T-helper 1 cell treated with Interleukin-12 subunit alpha and Interleukin-12 subunit beta and Interleukin-4 antibody, amounts not matched to agents 30 μg/mL and 1 μg/mL, for 36 hours (primary cell): ENCODE data around the gene HSPA1B.

Source experiments
- H3K27ac Mint-ChIP-seq: one replicate; pipeline ENCODE4 v1.8.0; 2021; ENCODE audit warnings: mild to moderate bottlenecking, mixed read lengths
- H3K27me3 Mint-ChIP-seq: one replicate; pipeline ENCODE4 v1.8.0; 2021; ENCODE audit warnings: low read depth, mixed read lengths
- H3K36me3 Mint-ChIP-seq: one replicate; pipeline ENCODE4 v1.8.0; 2021; ENCODE audit warnings: low read depth, mixed read lengths
- H3K4me1 Mint-ChIP-seq: one replicate; pipeline ENCODE4 v1.8.0; 2021; ENCODE audit warnings: low read depth, mixed read lengths
- H3K4me3 Mint-ChIP-seq: one replicate; pipeline ENCODE4 v1.8.0; 2021; ENCODE audit warnings: mild to moderate bottlenecking, moderate library complexity, mixed read lengths
- H3K9me3 Mint-ChIP-seq: one replicate; pipeline ENCODE4 v1.8.0; 2021; ENCODE audit warnings: mixed read lengths

The HSPA1B gene

DNA sequence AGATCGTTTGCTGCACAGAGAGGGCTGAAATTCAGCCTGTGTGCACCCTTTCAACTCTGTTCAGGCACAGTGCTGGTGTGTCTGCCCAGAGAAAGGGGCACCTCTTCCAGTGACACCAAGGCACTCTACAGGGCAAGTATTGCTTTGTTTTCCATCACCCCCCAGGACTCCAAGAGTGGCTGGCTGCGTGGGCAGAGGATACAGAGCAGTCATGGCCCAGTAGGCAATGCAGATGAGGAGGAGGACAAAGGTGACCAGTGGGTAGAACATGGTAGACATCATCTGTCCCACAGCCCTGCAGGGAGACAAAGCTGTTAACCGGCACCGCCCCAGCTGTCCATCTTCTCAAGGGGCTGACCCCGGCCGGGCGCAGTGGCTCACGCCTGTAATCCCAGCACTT, 41.8 kb downstream of the HSPA1B start:
- Mint-ChIP-seq H3K4me3 (no peak overlapping the region), H3K4me1 (peaks cover 2% of the 10 kb centered on the region), H3K9me3 (no peaks in the 10 kb centered on the region), H3K27me3 (peaks cover 3% of the 10 kb centered on the region), H3K36me3 (no peaks in the 10 kb centered on the region), H3K27ac (no peak overlapping the region)

DNA sequence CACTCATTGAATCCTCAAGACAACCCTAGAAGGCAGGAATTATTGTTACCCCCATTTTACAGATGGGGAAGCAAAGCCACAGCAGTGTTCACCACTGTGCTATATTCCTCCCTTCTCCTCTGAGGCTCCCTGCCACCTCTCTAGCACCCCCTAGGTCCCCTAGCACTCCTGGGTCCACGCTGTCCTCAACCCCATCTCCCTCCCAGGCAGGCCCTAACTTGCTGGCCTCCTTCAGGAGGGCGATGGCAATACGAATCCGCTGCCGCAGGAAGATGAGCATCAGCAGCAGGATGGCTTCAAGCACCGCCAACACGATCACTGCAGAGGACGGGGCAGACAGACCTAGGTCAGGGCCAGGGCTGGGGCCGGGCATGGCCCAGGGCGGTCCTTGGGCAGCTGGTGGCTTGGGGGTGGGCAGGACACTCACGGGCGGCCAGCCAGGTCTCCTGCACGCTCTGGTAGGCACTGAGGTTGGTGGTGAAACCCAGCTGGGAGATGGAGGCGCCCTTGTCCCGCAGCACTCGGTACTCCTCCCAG, 42.9 kb downstream of the HSPA1B start:
- Mint-ChIP-seq H3K36me3 (no peaks in the 10 kb centered on the region), H3K4me1 (no peaks in the 10 kb centered on the region), H3K27ac (no peak overlapping the region), H3K9me3 (no peaks in the 10 kb centered on the region), H3K4me3 (no peak overlapping the region), H3K27me3 (peaks cover 3% of the 10 kb centered on the region)

GRCh38 chr6:31871046-31871659, 43.6 kb downstream of the HSPA1B start:
- H3K27me3 Mint-ChIP-seq, result peaks cover 3% of the 10 kb centered on the region
- no peaks in the 10 kb centered on the region for H3K9me3 Mint-ChIP-seq
- no peak overlapping the region for H3K4me3 Mint-ChIP-seq
- no peaks in the 10 kb centered on the region for H3K36me3 Mint-ChIP-seq
- peaks cover 2% of the 10 kb centered on the region for H3K4me1 Mint-ChIP-seq
- no peak overlapping the region for H3K27ac Mint-ChIP-seq

GRCh38 chr6:31874084-31874670, 46.6 kb downstream of the HSPA1B start:
- no peak overlapping the region for H3K27ac Mint-ChIP-seq
- no peaks in the 10 kb centered on the region for H3K9me3 Mint-ChIP-seq
- H3K27me3 Mint-ChIP-seq, result peaks cover 3% of the 10 kb centered on the region
- H3K4me1 Mint-ChIP-seq, result peaks cover 2% of the 10 kb centered on the region
- H3K4me3 Mint-ChIP-seq, result no peak overlapping the region
- no peaks in the 10 kb centered on the region for H3K36me3 Mint-ChIP-seq

DNA sequence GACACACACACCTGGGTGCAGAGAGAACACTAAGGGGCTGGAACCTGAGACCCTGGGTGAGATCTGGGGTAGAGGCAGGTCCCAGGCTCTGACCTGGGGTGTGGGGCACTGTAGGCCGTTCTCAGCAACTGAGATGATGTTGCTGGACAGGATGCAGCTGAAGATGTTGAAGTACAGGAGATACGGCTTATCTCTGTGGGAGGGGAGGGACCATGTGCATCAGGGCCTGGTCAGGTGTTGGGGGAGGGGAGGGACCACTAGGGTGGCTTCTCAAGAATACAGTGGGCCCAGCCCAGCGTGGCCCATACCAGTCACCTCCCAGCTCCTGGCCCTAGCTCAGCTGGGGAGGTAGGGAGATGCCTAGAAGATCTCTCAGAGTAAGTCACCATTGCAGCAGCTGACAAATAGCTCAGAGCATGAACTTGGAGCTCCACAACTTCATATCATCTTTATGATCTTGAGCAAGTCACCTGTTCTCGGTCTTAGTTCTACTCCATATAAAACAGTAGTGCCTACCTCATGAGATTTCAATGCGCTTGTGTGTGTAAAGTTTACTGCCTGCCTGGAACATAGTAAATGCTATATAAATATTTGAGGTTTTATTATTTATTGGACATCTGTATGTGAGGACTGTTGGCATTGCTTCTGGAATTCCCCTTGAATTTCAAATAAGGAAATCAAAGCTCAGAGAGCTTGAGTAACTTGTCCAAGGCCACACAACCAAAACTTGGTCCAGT, 47.5 kb downstream of the HSPA1B start:
- peaks cover 3% of the 10 kb centered on the region for H3K27me3 Mint-ChIP-seq

DNA sequence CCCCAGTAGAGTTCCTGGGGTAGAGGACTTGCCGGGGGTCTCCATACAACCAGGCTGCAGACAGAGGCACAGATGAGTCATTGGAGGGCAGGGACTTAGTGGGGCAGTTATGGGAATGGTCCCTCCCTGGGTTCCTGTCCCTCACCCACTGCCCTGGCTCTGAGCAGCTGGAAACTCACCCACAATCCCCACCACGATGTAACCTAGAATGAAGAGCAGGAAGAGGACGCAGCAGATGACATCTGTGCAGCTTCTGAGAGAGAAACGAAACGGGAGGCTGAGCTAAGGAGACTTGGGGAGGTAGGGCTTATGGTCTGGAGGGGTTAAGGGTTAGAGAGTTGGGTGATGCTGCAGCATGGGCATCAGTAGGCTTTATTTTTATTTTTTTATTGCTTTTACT, 48.3 kb downstream of the HSPA1B start:
- peaks cover 2% of the 10 kb centered on the region for H3K4me1 Mint-ChIP-seq
- H3K27ac Mint-ChIP-seq, result no peak overlapping the region

More for the DNA sequence above, 47.5 kb downstream of the HSPA1B start:
- Mint-ChIP-seq H3K36me3 (peaks cover 4% of the 10 kb centered on the region), H3K4me3 (no peak overlapping the region), H3K4me1 (peaks cover 2% of the 10 kb centered on the region), H3K27ac (no peak overlapping the region), H3K9me3 (no peaks in the 10 kb centered on the region)

DNA sequence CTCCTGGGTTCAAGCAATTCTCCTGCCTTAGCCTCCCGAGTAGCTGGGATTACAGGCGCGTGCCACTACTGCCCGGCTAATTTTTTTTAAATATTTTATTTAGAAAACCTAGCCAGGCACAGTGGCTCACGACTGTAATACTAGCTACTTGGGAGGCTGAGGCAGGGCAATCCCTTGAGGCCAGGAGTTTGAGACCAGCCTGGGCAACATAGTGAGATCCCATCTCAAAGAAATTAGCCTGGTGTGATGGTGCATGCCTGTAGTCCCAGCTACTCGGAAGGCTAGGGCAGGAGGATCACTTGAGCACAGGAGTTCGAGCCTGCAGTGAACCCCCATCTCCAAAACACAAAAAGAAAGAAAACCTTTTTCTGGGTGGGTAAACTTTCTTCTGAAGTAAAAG, 48.8 kb downstream of the HSPA1B start:
- peaks cover 13% of the 10 kb centered on the region for H3K36me3 Mint-ChIP-seq
- no peaks in the 10 kb centered on the region for H3K9me3 Mint-ChIP-seq
- no peak overlapping the region for H3K4me3 Mint-ChIP-seq
- no peak overlapping the region for H3K27ac Mint-ChIP-seq
- H3K27me3 Mint-ChIP-seq, result no peaks in the 10 kb centered on the region
- H3K4me1 Mint-ChIP-seq, result peaks cover 2% of the 10 kb centered on the region

More for the DNA sequence above, 48.3 kb downstream of the HSPA1B start:
- Mint-ChIP-seq H3K27me3 (no peaks in the 10 kb centered on the region), H3K36me3 (peaks cover 8% of the 10 kb centered on the region), H3K4me3 (no peak overlapping the region), H3K9me3 (no peaks in the 10 kb centered on the region)

GRCh38 chr6:31877125-31877650, 49.6 kb downstream of the HSPA1B start:
- Mint-ChIP-seq H3K36me3 (peaks cover 18% of the 10 kb centered on the region), H3K27ac (no peak overlapping the region), H3K9me3 (no peaks in the 10 kb centered on the region), H3K4me1 (peaks cover 2% of the 10 kb centered on the region), H3K27me3 (no peaks in the 10 kb centered on the region), H3K4me3 (no peak overlapping the region)

GRCh38 chr6:31877651-31878161, 50.2 kb downstream of the HSPA1B start:
- H3K9me3 Mint-ChIP-seq, result no peaks in the 10 kb centered on the region
- no peak overlapping the region for H3K4me3 Mint-ChIP-seq
- H3K4me1 Mint-ChIP-seq, result peaks cover 2% of the 10 kb centered on the region
- peaks cover 21% of the 10 kb centered on the region for H3K36me3 Mint-ChIP-seq
- H3K27me3 Mint-ChIP-seq, result no peaks in the 10 kb centered on the region
- no peak overlapping the region for H3K27ac Mint-ChIP-seq

DNA sequence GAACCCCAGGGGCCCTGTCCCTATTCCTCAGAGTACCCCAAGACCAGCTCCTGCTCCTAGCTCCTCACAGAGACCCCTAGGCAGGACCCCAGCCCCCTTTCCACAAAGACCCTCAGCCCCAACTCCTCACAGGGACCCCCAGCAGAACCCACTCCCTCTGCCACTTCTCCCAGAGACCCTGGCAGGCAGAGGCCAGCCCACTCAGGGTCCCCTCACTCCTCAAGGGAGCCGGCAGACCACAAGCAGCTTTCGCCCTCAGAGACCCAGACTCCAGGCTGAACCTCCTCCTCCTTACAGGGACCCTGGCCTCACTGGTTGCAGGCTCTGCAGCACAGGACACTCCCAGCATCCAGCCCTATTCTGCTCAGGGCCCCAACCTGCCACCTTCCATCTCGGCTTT, 50.7 kb downstream of the HSPA1B start:
- Mint-ChIP-seq H3K4me1 (peaks cover 2% of the 10 kb centered on the region), H3K27ac (no peak overlapping the region), H3K9me3 (no peaks in the 10 kb centered on the region), H3K4me3 (no peak overlapping the region), H3K36me3 (peaks cover 22% of the 10 kb centered on the region), H3K27me3 (no peaks in the 10 kb centered on the region)

GRCh38 chr6:31878726-31879125, 51.2 kb downstream of the HSPA1B start, which contains the start of gene SLC44A4:
SLC44A4 (minus strand) TSS chr6:31878997; CDS start chr6:31878980, 17 bp downstream.
- Mint-ChIP-seq H3K9me3 (no peaks in the 10 kb centered on the region), H3K27me3 (no peaks in the 10 kb centered on the region), H3K4me3 (no peak within 1 kb of the TSS), H3K4me1 (peaks cover 2% of the 10 kb centered on the region), H3K36me3 (peaks cover 27% of the 10 kb centered on the region), H3K27ac (no peak within 1 kb of the TSS)

DNA sequence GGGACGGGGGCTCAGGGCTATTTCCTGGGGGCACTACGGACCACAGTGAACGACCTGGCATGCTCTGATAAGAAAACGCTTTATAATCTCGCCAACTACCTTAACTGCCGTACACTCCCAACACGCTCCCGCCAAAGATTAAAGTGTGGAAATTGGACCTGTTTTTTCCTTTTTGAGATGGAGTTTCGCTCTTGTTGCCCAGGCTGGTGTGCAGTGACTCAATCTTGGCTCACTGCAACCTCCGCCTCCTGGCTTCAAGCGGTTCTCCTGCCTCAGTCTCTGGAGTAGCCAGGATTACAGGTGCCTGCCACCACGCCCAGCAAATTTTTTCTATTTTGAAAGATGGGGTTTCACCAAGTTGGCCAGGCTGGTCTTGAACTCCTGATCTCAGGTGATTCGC, 51.6 kb downstream of the HSPA1B start:
- no peak overlapping the region for H3K4me3 Mint-ChIP-seq
- H3K36me3 Mint-ChIP-seq, result peaks cover 29% of the 10 kb centered on the region
- H3K4me1 Mint-ChIP-seq, result peaks cover 2% of the 10 kb centered on the region
- H3K27ac Mint-ChIP-seq, result no peak overlapping the region
- H3K27me3 Mint-ChIP-seq, result no peaks in the 10 kb centered on the region
- no peaks in the 10 kb centered on the region for H3K9me3 Mint-ChIP-seq
